Activated B cell treated with CpG ODN at 0.5 μM for 24 hours (primary cell): ENCODE measurements around the gene C3orf52. TPM values are rescaled to one million over a fixed set of nuclear protein-coding genes. Genes with fewer than 3 reads are reported as not detected.

Source experiments
- ATAC-seq: fragments of 200-7000 bp; cut with Tn5 transposase; one replicate; pipeline ENCODE4 v1.10.0; 2021; ENCODE audit warnings: low read depth, mild to moderate bottlenecking, moderate library complexity
- CTCF ChIA-PET: fragments of 350-600 bp; sonication (Branson Sonifier 250); formaldehyde crosslinking; loops from one replicate; lab custom pipeline; 2021; ENCODE audit warnings: antibody characterized with exemption; lab: Charles Lee
- POLR2A ChIA-PET: fragments of 350-600 bp; sonication (Branson Sonifier 250); formaldehyde crosslinking; loops from one replicate; lab custom pipeline; 2021; ENCODE audit warnings: antibody characterized with exemption; lab: Charles Lee
- DNase-seq: peaks from one replicate; pipeline ENCODE4 v3.0.0; 2022
- H3K27ac Mint-ChIP-seq: one replicate; pipeline ENCODE4 v1.8.0; 2020; ENCODE audit warnings: mixed read lengths
- H3K27me3 Mint-ChIP-seq: one replicate; pipeline ENCODE4 v1.8.0; 2021; ENCODE audit warnings: mixed read lengths
- H3K36me3 Mint-ChIP-seq: one replicate; pipeline ENCODE4 v1.8.0; 2021; ENCODE audit warnings: low read depth, mixed read lengths
- H3K4me1 Mint-ChIP-seq: one replicate; pipeline ENCODE4 v1.8.0; 2021; ENCODE audit warnings: mixed read lengths
- H3K4me3 Mint-ChIP-seq: one replicate; pipeline ENCODE4 v1.8.0; 2020; ENCODE audit warnings: mild to moderate bottlenecking, mixed read lengths
- H3K9me3 Mint-ChIP-seq: one replicate; pipeline ENCODE4 v1.8.0; 2020; ENCODE audit warnings: mixed read lengths
- CTCF ChIP-seq: fragments of 200-600 bp; IDR thresholded peaks from one replicate; pipeline ENCODE4 v1.8.0; 2022; ENCODE audit warnings: antibody characterized with exemption, mild to moderate bottlenecking
- intact Hi-C: fragments of 100-400 bp; cut with micrococcal nuclease; formaldehyde crosslinking; loops from one replicate; pipeline ENCODE4 v1.15.1; 2024
- total RNA-seq: library from RNA; stranded (reverse); gene quantifications from 2 replicates; pipeline ENCODE4 v1.2.3, GENCODE V29; 2022

Gene C3orf52
- total RNA-seq, 1 donor from 2014 or later, result 1.4 TPM

- no peaks in the 10 kb centered on the region for H3K27me3 Mint-ChIP-seq
- H3K27ac Mint-ChIP-seq, result no peak overlapping the region
- no peaks in the 10 kb centered on the region for H3K36me3 Mint-ChIP-seq
- CTCF ChIA-PET, result interaction anchor here (0.6 to 2.9 kb wide), 12 partner anchors 9 to 1729 kb away, joined by 3 to 15 read pairs (median 4); no protein-coding TSS in a partner anchor
- peak; percentile 95 for TF ChIP-seq CTCF
- POLR2A ChIA-PET, result no interaction called here
- no peaks in the 10 kb centered on the region for H3K9me3 Mint-ChIP-seq
- DNase-seq (no peak), ATAC-seq (peak; percentile 92)
- intact Hi-C loops, result loop anchor here (1.0 to 2.0 kb wide), 4 partner anchors 27 to 375 kb away; no protein-coding TSS in a partner anchor
- H3K4me1 Mint-ChIP-seq, result peaks cover 6% of the 10 kb centered on the region
- H3K4me3 Mint-ChIP-seq, result no peak overlapping the region
Measured at GRCh38 chr3:112043621-112044201, 42.5 kb upstream of the C3orf52 start.

GRCh38 chr3:112046599-112046998, 39.6 kb upstream of the C3orf52 start:
- no peaks in the 10 kb centered on the region for H3K9me3 Mint-ChIP-seq
- no peaks in the 10 kb centered on the region for H3K36me3 Mint-ChIP-seq
- H3K27ac Mint-ChIP-seq, result no peak overlapping the region
- intact Hi-C loops, result no loop called here
- H3K4me3 Mint-ChIP-seq, result no peak overlapping the region
- no peaks in the 10 kb centered on the region for H3K4me1 Mint-ChIP-seq
- H3K27me3 Mint-ChIP-seq, result peaks cover 4% of the 10 kb centered on the region
- POLR2A ChIA-PET, result no interaction called here
- DNase-seq (no peak), ATAC-seq (no peak)
- TF ChIP-seq CTCF, result no peak
- CTCF ChIA-PET, result no interaction called here

- DNase-seq (no peak), ATAC-seq (no peak)
- H3K27ac Mint-ChIP-seq, result no peak overlapping the region
- CTCF ChIA-PET, result no interaction called here
- POLR2A ChIA-PET, result no interaction called here
- intact Hi-C loops, result no loop called here
- H3K36me3 Mint-ChIP-seq, result no peaks in the 10 kb centered on the region
- H3K9me3 Mint-ChIP-seq, result no peaks in the 10 kb centered on the region
- no peaks in the 10 kb centered on the region for H3K4me1 Mint-ChIP-seq
- H3K4me3 Mint-ChIP-seq, result no peak overlapping the region
- peaks cover 8% of the 10 kb centered on the region for H3K27me3 Mint-ChIP-seq
- no peak for TF ChIP-seq CTCF
Measured at GRCh38 chr3:112047264-112047663, 38.9 kb upstream of the C3orf52 start.

- CTCF ChIA-PET, result no interaction called here
- H3K4me1 Mint-ChIP-seq, result no peaks in the 10 kb centered on the region
- no peak overlapping the region for H3K27ac Mint-ChIP-seq
- H3K9me3 Mint-ChIP-seq, result no peaks in the 10 kb centered on the region
- no peak for ATAC-seq
- no peak for DNase-seq
- intact Hi-C loops, result no loop called here
- POLR2A ChIA-PET, result no interaction called here
- H3K36me3 Mint-ChIP-seq, result no peaks in the 10 kb centered on the region
- peaks cover 8% of the 10 kb centered on the region for H3K27me3 Mint-ChIP-seq
- H3K4me3 Mint-ChIP-seq, result no peak overlapping the region
- TF ChIP-seq CTCF, result no peak
Measured at GRCh38 chr3:112048911-112049310, 37.3 kb upstream of the C3orf52 start.

- Mint-ChIP-seq H3K4me1 (no peaks in the 10 kb centered on the region), H3K36me3 (no peaks in the 10 kb centered on the region), H3K4me3 (no peak overlapping the region), H3K9me3 (no peaks in the 10 kb centered on the region), H3K27me3 (peaks cover 23% of the 10 kb centered on the region), H3K27ac (no peak overlapping the region)
- ATAC-seq (no peak), DNase-seq (no peak)
- POLR2A ChIA-PET, result no interaction called here
- TF ChIP-seq CTCF, result no peak
- intact Hi-C loops, result no loop called here
- CTCF ChIA-PET, result interaction anchor here (1.0 kb wide), 1 partner anchor 10 kb away, joined by 3 read pairs; no protein-coding TSS in a partner anchor
Measured at GRCh38 chr3:112053229-112053628, 33.0 kb upstream of the C3orf52 start.
